ENCODE results near the gene VEZF1. TPM values are rescaled to one million over a fixed set of nuclear protein-coding genes. Genes with fewer than 3 reads are reported as not detected.

The VEZF1 gene
- total and polyA plus RNA-seq, 2 of the 8 experiments (the other 6 are each of a cell fraction or from before 2014, with no cell fraction given): 28.9 to 61.9 TPM

- no peak overlapping the region for H2BK5ac ChIP-seq (ENCODE audit: low read depth, low read length)
- peak in 1 of 2 experiments; percentile 20 for DNase-seq (ENCODE audit: low read depth in 1 of 2, low spot score in 2 of 2)
- no peaks in the 10 kb centered on the region for H4K20me1 ChIP-seq (replicated peaks in 1 of 2; ENCODE audit: control insufficient read depth in 1 of 2, insufficient read depth in 2 of 2, low read length in 2 of 2)
- H3K18ac ChIP-seq (ENCODE audit: extremely low read depth, low read length): no peak overlapping the region; the same call in 1 of the 2 replicates
- no peaks in the 10 kb centered on the region for H3K79me1 ChIP-seq (ENCODE audit: low read depth, low read length)
- no peak overlapping the region for H3K9ac ChIP-seq (replicated peaks in 1 of 4; ENCODE audit: extremely low read depth in 1 of 4, low read depth in 3 of 4, low read length in 3 of 4)
- H2BK120ac ChIP-seq (replicated peaks; ENCODE audit: low read depth, low read length): no peak overlapping the region
- peaks cover 6 to 13% (median 10%) of the 10 kb centered on the region in 4 experiments; a peak in 5 of 7 replicates for H3K4me1 ChIP-seq (replicated peaks in 1 of 4; ENCODE audit: control insufficient read depth in 3 of 4, insufficient read depth in 4 of 4, low read length in 3 of 4)
- H3K79me2 ChIP-seq (ENCODE audit: control insufficient read depth in 1 of 2, insufficient read depth in 2 of 2, low read length in 2 of 2): no peaks in the 10 kb centered on the region
- peaks cover 5% of the 10 kb centered on the region; the same call in 1 of the 2 replicates for H3K23me2 ChIP-seq (ENCODE audit: low read depth, low read length)
- no peak for FAIRE-seq
- no peak overlapping the region for H2AFZ ChIP-seq (ENCODE audit: low read length)
- H3K14ac ChIP-seq (ENCODE audit: insufficient read length): no peak overlapping the region
- H4K91ac ChIP-seq (replicated peaks; ENCODE audit: insufficient read length, low read length): no peak overlapping the region
- CTCF ChIA-PET (ENCODE audit: partially characterized antibody): interaction anchor here (0.6 to 3.6 kb wide), 14 partner anchors 13 to 101 kb away, joined by 3 to 14 read pairs (median 3); no protein-coding TSS in a partner anchor
- no peak overlapping the region for H3K4ac ChIP-seq (replicated peaks; ENCODE audit: insufficient read length, low read depth, low read length)
- no peak overlapping the region for H3K56ac ChIP-seq (replicated peaks; ENCODE audit: insufficient read length, low read depth, low read length)
- no peak overlapping the region for H4K5ac ChIP-seq (ENCODE audit: insufficient read length, low read depth, low read length)
- H3K4me2 ChIP-seq (ENCODE audit: insufficient read depth in 1 of 2, low read depth in 2 of 2, low read length in 2 of 2): no peak overlapping the region
- 0 out of 2 replicates have a peak overlapping the region, but pooled peaks have one; percentile 14 for H2BK12ac ChIP-seq (ENCODE audit: low read depth, low read length)
- H2BK20ac ChIP-seq (ENCODE audit: low read length): 0 out of 2 replicates have a peak overlapping the region, but pooled peaks have one; percentile 61
- H3K27me3 ChIP-seq (replicated peaks in 1 of 4; ENCODE audit: control insufficient read depth in 3 of 4, extremely low read depth in 1 of 4, insufficient read depth in 3 of 4, low read length in 3 of 4): peaks cover 0 to 17% (median 14%) of the 10 kb centered on the region in 4 experiments; a peak in 6 of 7 replicates
- no peak overlapping the region for H3K4me3 ChIP-seq (ENCODE audit: extremely low read depth in 1 of 4, insufficient read depth in 2 of 4, low read depth in 3 of 4, low read length in 4 of 4)
- no peak overlapping the region for H3K27ac ChIP-seq (ENCODE audit: low read depth, low read length)
- POLR2A ChIA-PET (ENCODE audit: partially characterized antibody): interaction anchor here (1.1 to 2.7 kb wide), 6 partner anchors 9 to 102 kb away, joined by 3 to 7 read pairs (median 5); no protein-coding TSS in a partner anchor
- WGBS, 2 experiments (ENCODE audit: extremely low coverage in 1 of 2, insufficient coverage in 1 of 2, insufficient read length in 1 of 2, insufficient replicate concordance in 2 of 2, low coverage in 1 of 2, low lambda C conversion rate in 2 of 2, missing lambda C conversion rate in 1 of 2): 96% methylated on average over 6 of the region's 6 CpGs; no CpG with 5 or more reads in 1 of the 2 experiments
- no peaks in the 10 kb centered on the region for H3K36me3 ChIP-seq (ENCODE audit: control insufficient read depth in 2 of 4, insufficient read depth in 4 of 4, low read length in 3 of 4)
- H2AK5ac ChIP-seq (ENCODE audit: low read depth, low read length): no peak overlapping the region
- H3K9me3 ChIP-seq (ENCODE audit: insufficient read depth in 2 of 2, low read depth in 1 of 2, low read length in 1 of 2): no peaks in the 10 kb centered on the region
- H3K23ac ChIP-seq (ENCODE audit: insufficient read length): no peak overlapping the region
- H4K8ac ChIP-seq (ENCODE audit: extremely low read depth, insufficient read depth, low read length): no peak overlapping the region
- H2BK15ac ChIP-seq (ENCODE audit: low read length): no peak overlapping the region
- TF ChIP-seq HDAC6 (IDR thresholded peaks at IDR 0.05; ENCODE audit: low read depth, low read length): no peak
- no peak for TF ChIP-seq YY1 (IDR thresholded peaks at IDR 0.05; ENCODE audit: low read depth, low read length)
- TF ChIP-seq RFX5 (IDR thresholded peaks at IDR 0.05; ENCODE audit: borderline replicate concordance, low read depth, low read length): no peak
- TF ChIP-seq RXRA (IDR thresholded peaks at IDR 0.05; ENCODE audit: insufficient read depth, low read depth, low read length): no peak
- TF ChIP-seq FOSL1 (IDR thresholded peaks at IDR 0.05; ENCODE audit: insufficient read depth, low read depth, low read length): no peak
- TF ChIP-seq SIN3A (conservative IDR thresholded peaks at IDR 0.05 in 1 of 2, IDR thresholded peaks at IDR 0.05 in 1 of 2; ENCODE audit: low read depth in 1 of 2, low read length in 2 of 2): no peak
- TF ChIP-seq KDM5A (IDR thresholded peaks at IDR 0.05; ENCODE audit: low read length): no peak
- no peak for TF ChIP-seq RAD21 (IDR thresholded peaks at IDR 0.05 in 1 of 2, conservative IDR thresholded peaks at IDR 0.05 in 1 of 2; ENCODE audit: low read depth in 2 of 2, low read length in 2 of 2)
- no peak for TF ChIP-seq TAF7 (optimal IDR thresholded peaks at IDR 0.05; ENCODE audit: borderline replicate concordance, low read depth, low read length)
- TF ChIP-seq SUZ12 (IDR thresholded peaks at IDR 0.05; ENCODE audit: low read length): no peak
- no peak for TF ChIP-seq GABPA (IDR thresholded peaks at IDR 0.05; ENCODE audit: borderline replicate concordance, insufficient read depth, low read length)
- no peak for TF ChIP-seq TAF1 (IDR thresholded peaks at IDR 0.05; ENCODE audit: low read depth, low read length)
- no peak for TF ChIP-seq EGR1 (IDR thresholded peaks at IDR 0.05; ENCODE audit: borderline replicate concordance, low read depth, low read length)
Measured at GRCh38 chr17:57959929-57960328, 28.1 kb downstream of the VEZF1 start.

Data from H1 (cell line).